Smooth muscle cell of the pulmonary artery (primary cell): ENCODE measurements around the gene WDR76. TPM values are rescaled to one million over a fixed set of nuclear protein-coding genes. Genes with fewer than 3 reads are reported as not detected.

ENCODE experiments used
- total RNA-seq: library from RNA; depleted of rRNA; stranded (reverse); fragments of >200 nt; gene quantifications from 2 replicates; pipeline ENCODE4 v1.2.3, GENCODE V29; 2014

WDR76 gene
- 3.8 and 6.5 TPM in 2 replicates for total RNA-seq

GRCh38 chr15:43826508-43827341 is at the start of gene WDR76:
Gene WDR76, plus strand, starts transcription at chr15:43827002. Its CDS starts 31 bp downstream, at chr15:43827033.

GRCh38 chr15:43791993-43792760 is 34.6 kb upstream of the WDR76 start, which contains the start of gene SERF2:
Gene SERF2, plus strand, starts transcription at chr15:43792320. Its CDS starts 57 bp downstream, at chr15:43792377.

GRCh38 chr15:43799945-43800285 is 26.9 kb upstream of the WDR76 start, which contains the start of gene SERINC4:
Gene SERINC4, minus strand, starts transcription at chr15:43800220. Its CDS starts 234 bp downstream, at chr15:43799986.

GRCh38 chr15:43800286-43801141 is 26.3 kb upstream of the WDR76 start, which contains the start of gene HYPK:
Gene HYPK, plus strand, starts transcription at chr15:43800599. Its CDS starts 24 bp downstream, at chr15:43800623.

GRCh38 chr15:43824302-43825246 is 2.2 kb upstream of the WDR76 start, which contains the start of gene MFAP1:
Gene MFAP1, minus strand, starts transcription at chr15:43824690. Its CDS starts 121 bp downstream, at chr15:43824569.

Other genes starting within 250 kb of the WDR76 start
- 23.7 and 31.9 TPM in 2 replicates for gene PPIP5K1, start 236.8 kb upstream of the WDR76 start, total RNA-seq
- gene CKMT1B, start 233.0 kb upstream of the WDR76 start, total RNA-seq = not detected in 2 replicates
- gene STRC, start 208.2 kb upstream of the WDR76 start, total RNA-seq = 0.17 TPM in 1 of 2 replicates, not detected in the other
- 1.3 and 2.0 TPM in 2 replicates for gene CATSPER2, start 178.2 kb upstream of the WDR76 start, total RNA-seq
- gene CKMT1A, start 133.1 kb upstream of the WDR76 start, total RNA-seq = not detected in 2 replicates
- gene PDIA3, start 80.6 kb upstream of the WDR76 start, total RNA-seq = 1,033 and 1,111 TPM in 2 replicates
- 3.0 and 3.1 TPM in 2 replicates for gene ELL3, start 50.0 kb upstream of the WDR76 start, total RNA-seq
- gene SERF2, start 34.7 kb upstream of the WDR76 start, total RNA-seq = 537 and 552 TPM in 2 replicates
- not detected in 2 replicates for gene SERINC4, start 26.8 kb upstream of the WDR76 start, total RNA-seq
- 4.3 and 5.4 TPM in 2 replicates for gene HYPK, start 26.4 kb upstream of the WDR76 start, total RNA-seq
- gene MFAP1, start 2.3 kb upstream of the WDR76 start, total RNA-seq = 18.5 and 23.0 TPM in 2 replicates